A549 (cell line): Measurements from ENCODE around the gene LRP6. TPM values are rescaled to one million over a fixed set of nuclear protein-coding genes. Genes with fewer than 3 reads are reported as not detected.

ENCODE experiments used
- ATAC-seq, 2 experiments: fragments of 200-7000 bp in 1 of 2; fragments of >200 bp in 1 of 2; cut with Nextera tagmentation in 1 of 2; cut with Tn5 transposase in 1 of 2; 3 replicates each; pipeline versions ENCODE4 v1.8.0 to v1.9.1; 2018 to 2020; ENCODE audit warnings: mild to moderate bottlenecking in 1 of 2, moderate library complexity in 1 of 2
- CTCF ChIA-PET: fragments of 300-600 bp; sonication (Branson Sonifier 250); formaldehyde crosslinking; extraction: SDS; loops from one replicate; lab custom pipeline; 2021; ENCODE audit warnings: antibody characterized with exemption, inconsistent platforms; lab: Yijun Ruan, JAX
- POLR2A ChIA-PET: fragments of 350-600 bp; formaldehyde crosslinking; extraction: SDS; loops from one replicate; lab custom pipeline; 2021; ENCODE audit warnings: antibody characterized with exemption, inconsistent platforms; lab: Yijun Ruan, JAX
- DNase-seq, 2 experiments: peaks; one replicate each; pipeline versions ENCODE4 v3.0.0 to v3.0.0-alpha.2; 2011 to 2016; ENCODE audit warnings: low read depth in 1 of 2, low spot score in 1 of 2
- FAIRE-seq: peaks from 2 replicates; lab custom pipeline; 2011; peaks lifted over from hg19 to GRCh38; lab: Jason Lieb, UNC
- H3K27ac ChIP-seq, 2 experiments: fragments of >200 bp; sonication (Bioruptor Twin); formaldehyde crosslinking; 3 replicates each; pipeline ENCODE4 v1.5.1; 2016 to 2017
- H3K4me1 ChIP-seq: fragments of >200 bp; sonication (Bioruptor Twin); formaldehyde crosslinking; 3 replicates; pipeline ENCODE4 v1.6.1; 2016
- H3K4me2 ChIP-seq: fragments of >200 bp; sonication (Bioruptor Twin); formaldehyde crosslinking; 3 replicates; pipeline ENCODE4 v1.6.1; 2016
- H3K4me3 ChIP-seq: fragments of >200 bp; sonication (Bioruptor Twin); formaldehyde crosslinking; 3 replicates; pipeline ENCODE4 v1.5.1; 2016
- H3K9me3 ChIP-seq: fragments of >200 bp; sonication (Bioruptor Twin); formaldehyde crosslinking; 3 replicates; pipeline ENCODE4 v1.6.1; 2016
- BHLHE40 ChIP-seq: IDR thresholded peaks from 2 replicates; pipeline ENCODE4 v1.6.1; 2012; ENCODE audit warnings: low read depth, low read length, inconsistent platforms
- CBX2 ChIP-seq: fragments of 200-600 bp; sonication (generic); IDR thresholded peaks from 2 replicates; pipeline ENCODE4 v1.6.1; 2016; ENCODE audit warnings: low read depth, mild to moderate bottlenecking, borderline replicate concordance
- CEBPB ChIP-seq, 2 experiments: fragments of >200 bp in 1 of 2; sonication (Bioruptor Twin) in 1 of 2; formaldehyde crosslinking in 1 of 2; IDR thresholded peaks; 2 replicates each; pipeline ENCODE4 v1.6.1; 2012 to 2016
- EP300 ChIP-seq, 2 experiments: fragments of >200 bp; sonication (Bioruptor Twin); formaldehyde crosslinking; IDR thresholded peaks; 2 replicates in 1 of 2; 3 replicates in 1 of 2; pipeline ENCODE4 v1.6.1; 2016 to 2017
- GATA3 ChIP-seq: IDR thresholded peaks from 2 replicates; pipeline ENCODE4 v1.6.1; 2012; ENCODE audit warnings: borderline replicate concordance
- HDAC2 ChIP-seq: fragments of 200-600 bp; sonication (generic); IDR thresholded peaks from 2 replicates; pipeline ENCODE4 v1.6.1; 2016
- KDM5A ChIP-seq: fragments of 200-600 bp; sonication (generic); IDR thresholded peaks from 2 replicates; pipeline ENCODE4 v1.6.1; 2016; ENCODE audit warnings: antibody characterized with exemption, mild to moderate bottlenecking
- MYC ChIP-seq: IDR thresholded peaks from 2 replicates; pipeline ENCODE4 v1.6.1; 2012; ENCODE audit warnings: mild to moderate bottlenecking, inconsistent platforms, low read length, improper control_type of control experiment, borderline replicate concordance
- NPAS2 ChIP-seq: fragments of 250-450 bp; sonication (Bioruptor Pico); IDR thresholded peaks from 2 replicates; pipeline ENCODE4 v1.8.0; 2022; ENCODE audit warnings: mild to moderate bottlenecking, moderate library complexity, borderline replicate concordance
- PHF8 ChIP-seq: fragments of 200-600 bp; sonication (generic); IDR thresholded peaks from 2 replicates; pipeline ENCODE4 v1.6.1; 2016; ENCODE audit warnings: low read depth, mild to moderate bottlenecking, antibody characterized with exemption, moderate library complexity, borderline replicate concordance
- POLR2A ChIP-seq: IDR thresholded peaks from 2 replicates; pipeline ENCODE4 v1.6.1; 2012; ENCODE audit warnings: mild to moderate bottlenecking, low read length
- POLR2AphosphoS2 ChIP-seq: conservative IDR thresholded peaks from 2 replicates; pipeline ENCODE4 v1.6.1; 2012; ENCODE audit warnings: low read length, improper control_type of control experiment, inconsistent platforms
- RCOR1 ChIP-seq: fragments of 150-350 bp; IDR thresholded peaks from 2 replicates; pipeline ENCODE4 v1.6.1; 2014; ENCODE audit warnings: antibody characterized with exemption, low read length, low read depth
- RFX5 ChIP-seq: fragments of 450-650 bp; IDR thresholded peaks from 2 replicates; pipeline ENCODE4 v1.7.1; 2014; ENCODE audit warnings: antibody characterized with exemption, mild to moderate bottlenecking, moderate library complexity
- RNF2 ChIP-seq: fragments of 200-600 bp; sonication (generic); IDR thresholded peaks from 2 replicates; pipeline ENCODE4 v1.6.1; 2016; ENCODE audit warnings: low read depth, mild to moderate bottlenecking, antibody characterized with exemption, moderate library complexity, borderline replicate concordance
- SMC3 ChIP-seq: fragments of >200 bp; sonication (Bioruptor Twin); formaldehyde crosslinking; IDR thresholded peaks from 3 replicates; pipeline ENCODE4 v1.6.1; 2018; ENCODE audit warnings: inconsistent platforms
- TP53 ChIP-seq: fragments of 250-450 bp; sonication (Bioruptor Pico); IDR thresholded peaks from 2 replicates; pipeline ENCODE4 v1.5.0; 2021; ENCODE audit warnings: mild to moderate bottlenecking, moderate library complexity
- ZC3H11A ChIP-seq: fragments of 450-650 bp; IDR thresholded peaks from 2 replicates; pipeline ENCODE4 v1.6.1; 2014; ENCODE audit warnings: antibody characterized with exemption, mild to moderate bottlenecking
- ZFP36 ChIP-seq: fragments of 450-650 bp; IDR thresholded peaks from 2 replicates; pipeline ENCODE4 v1.6.1; 2014; ENCODE audit warnings: borderline replicate concordance; ENCODE audit not compliant: partially characterized antibody
- ZSCAN20 ChIP-seq: fragments of 250-450 bp; sonication (Bioruptor Pico); IDR thresholded peaks from 2 replicates; pipeline ENCODE4 v1.8.0; 2022; ENCODE audit warnings: mild to moderate bottlenecking, moderate library complexity
- WGBS: methylation state at CpG from one replicate; pipeline ENCODE4 v1.1.6; 2017; ENCODE audit errors: missing lambda C conversion rate; 5-methylcytosine and 5-hydroxymethylcytosine counted together
- polyA plus RNA-seq, 4 experiments: library from polyadenylated mRNA; depleted of rRNA in 3 of 4; stranded (reverse); fragments of >200 nt; fragmentation: RNase III in 1 of 4; extraction: RNeasy Plus Mini Kit Qiagen cat#74134 plus additional on column Dnase treatment in 1 of 4; gene quantifications; 2 replicates in 3 of 4; 3 replicates in 1 of 4; pipeline ENCODE4 v1.2.3, GENCODE V29; 2011 to 2017
- TF ChIP-seq, protein P1 (sequence below): IDR thresholded peaks from 2 replicates; pipeline ENCODE4 v1.6.1; 2012
- TF ChIP-seq, protein P2 (sequence below): fragments of 250-450 bp; sonication (Bioruptor Pico); IDR thresholded peaks from 2 replicates; pipeline ENCODE4 v1.5.0; 2021; ENCODE audit warnings: mild to moderate bottlenecking, moderate library complexity, borderline replicate concordance
- TF ChIP-seq, protein P3 (sequence below): fragments of 200-600 bp; sonication (generic); IDR thresholded peaks from 2 replicates; pipeline ENCODE4 v1.6.1; 2016; ENCODE audit warnings: antibody characterized with exemption, mild to moderate bottlenecking, moderate library complexity
- TF ChIP-seq, protein P4 (sequence below): fragments of 250-450 bp; sonication (Bioruptor Pico); IDR thresholded peaks from 2 replicates; pipeline ENCODE4 v1.5.0; 2020; ENCODE audit warnings: low read depth, mild to moderate bottlenecking, moderate library complexity
- TF ChIP-seq, protein P5 (sequence below): IDR thresholded peaks from 2 replicates; pipeline ENCODE4 v1.6.1; 2012

Gene LRP6
- polyA plus RNA-seq, 2 of the 4 experiments (the other 2 are of a cell fraction), result 26.6 to 50.3 TPM

DNA sequence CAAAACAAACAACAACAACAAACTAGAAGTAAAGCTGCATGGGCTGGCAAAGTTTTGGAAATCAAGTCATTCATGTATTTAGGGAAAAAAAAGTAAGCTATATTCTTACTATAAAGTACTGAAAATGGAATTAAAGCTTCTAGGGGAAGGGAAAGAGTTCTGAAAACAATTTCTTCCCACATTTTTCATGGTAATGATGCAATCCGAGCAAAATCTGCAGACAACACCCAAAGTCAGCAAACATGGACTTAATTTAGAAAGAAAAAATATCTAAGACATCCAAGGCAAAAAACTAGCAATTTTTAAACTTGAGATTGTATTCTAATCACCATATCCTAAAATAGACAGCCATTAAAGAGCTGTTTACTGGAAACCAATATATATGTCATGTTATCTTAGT lies 86.3 kb downstream of the LRP6 start:
- Histone ChIP-seq H3K4me1 (peaks cover 48% of the 10 kb centered on the region), H3K27ac (peak overlapping the region in 1 of 2 experiments; percentile 49; a peak in 2 of 6 replicates)
- no peak for FAIRE-seq
- no peak for TF ChIP-seq PHF8
- TF ChIP-seq RFX5, result no peak
- TF ChIP-seq CBX2, result no peak
- TF ChIP-seq HDAC2, result no peak
- no peak for TF ChIP-seq ZFP36
- TF ChIP-seq MYC, result no peak
- TF ChIP-seq ZC3H11A, result no peak
- TF ChIP-seq EP300 (IDR thresholded peaks at IDR 0.05), result no peak
- TF ChIP-seq, protein P1, sequence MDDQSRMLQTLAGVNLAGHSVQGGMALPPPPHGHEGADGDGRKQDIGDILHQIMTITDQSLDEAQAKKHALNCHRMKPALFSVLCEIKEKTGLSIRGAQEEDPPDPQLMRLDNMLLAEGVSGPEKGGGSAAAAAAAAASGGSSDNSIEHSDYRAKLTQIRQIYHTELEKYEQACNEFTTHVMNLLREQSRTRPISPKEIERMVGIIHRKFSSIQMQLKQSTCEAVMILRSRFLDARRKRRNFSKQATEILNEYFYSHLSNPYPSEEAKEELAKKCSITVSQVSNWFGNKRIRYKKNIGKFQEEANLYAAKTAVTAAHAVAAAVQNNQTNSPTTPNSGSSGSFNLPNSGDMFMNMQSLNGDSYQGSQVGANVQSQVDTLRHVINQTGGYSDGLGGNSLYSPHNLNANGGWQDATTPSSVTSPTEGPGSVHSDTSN, result no peak
- TF ChIP-seq, protein P2, sequence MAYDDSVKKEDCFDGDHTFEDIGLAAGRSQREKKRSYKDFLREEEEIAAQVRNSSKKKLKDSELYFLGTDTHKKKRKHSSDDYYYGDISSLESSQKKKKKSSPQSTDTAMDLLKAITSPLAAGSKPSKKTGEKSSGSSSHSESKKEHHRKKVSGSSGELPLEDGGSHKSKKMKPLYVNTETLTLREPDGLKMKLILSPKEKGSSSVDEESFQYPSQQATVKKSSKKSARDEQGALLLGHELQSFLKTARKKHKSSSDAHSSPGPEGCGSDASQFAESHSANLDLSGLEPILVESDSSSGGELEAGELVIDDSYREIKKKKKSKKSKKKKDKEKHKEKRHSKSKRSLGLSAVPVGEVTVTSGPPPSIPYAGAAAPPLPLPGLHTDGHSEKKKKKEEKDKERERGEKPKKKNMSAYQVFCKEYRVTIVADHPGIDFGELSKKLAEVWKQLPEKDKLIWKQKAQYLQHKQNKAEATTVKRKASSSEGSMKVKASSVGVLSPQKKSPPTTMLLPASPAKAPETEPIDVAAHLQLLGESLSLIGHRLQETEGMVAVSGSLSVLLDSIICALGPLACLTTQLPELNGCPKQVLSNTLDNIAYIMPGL (CRISPR knock-in tag), result no peak
- TF ChIP-seq GATA3, result no peak
- TF ChIP-seq RCOR1, result no peak
- TF ChIP-seq, protein P3, sequence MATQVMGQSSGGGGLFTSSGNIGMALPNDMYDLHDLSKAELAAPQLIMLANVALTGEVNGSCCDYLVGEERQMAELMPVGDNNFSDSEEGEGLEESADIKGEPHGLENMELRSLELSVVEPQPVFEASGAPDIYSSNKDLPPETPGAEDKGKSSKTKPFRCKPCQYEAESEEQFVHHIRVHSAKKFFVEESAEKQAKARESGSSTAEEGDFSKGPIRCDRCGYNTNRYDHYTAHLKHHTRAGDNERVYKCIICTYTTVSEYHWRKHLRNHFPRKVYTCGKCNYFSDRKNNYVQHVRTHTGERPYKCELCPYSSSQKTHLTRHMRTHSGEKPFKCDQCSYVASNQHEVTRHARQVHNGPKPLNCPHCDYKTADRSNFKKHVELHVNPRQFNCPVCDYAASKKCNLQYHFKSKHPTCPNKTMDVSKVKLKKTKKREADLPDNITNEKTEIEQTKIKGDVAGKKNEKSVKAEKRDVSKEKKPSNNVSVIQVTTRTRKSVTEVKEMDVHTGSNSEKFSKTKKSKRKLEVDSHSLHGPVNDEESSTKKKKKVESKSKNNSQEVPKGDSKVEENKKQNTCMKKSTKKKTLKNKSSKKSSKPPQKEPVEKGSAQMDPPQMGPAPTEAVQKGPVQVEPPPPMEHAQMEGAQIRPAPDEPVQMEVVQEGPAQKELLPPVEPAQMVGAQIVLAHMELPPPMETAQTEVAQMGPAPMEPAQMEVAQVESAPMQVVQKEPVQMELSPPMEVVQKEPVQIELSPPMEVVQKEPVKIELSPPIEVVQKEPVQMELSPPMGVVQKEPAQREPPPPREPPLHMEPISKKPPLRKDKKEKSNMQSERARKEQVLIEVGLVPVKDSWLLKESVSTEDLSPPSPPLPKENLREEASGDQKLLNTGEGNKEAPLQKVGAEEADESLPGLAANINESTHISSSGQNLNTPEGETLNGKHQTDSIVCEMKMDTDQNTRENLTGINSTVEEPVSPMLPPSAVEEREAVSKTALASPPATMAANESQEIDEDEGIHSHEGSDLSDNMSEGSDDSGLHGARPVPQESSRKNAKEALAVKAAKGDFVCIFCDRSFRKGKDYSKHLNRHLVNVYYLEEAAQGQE, result no peak
- no peak for TF ChIP-seq RNF2
- TF ChIP-seq TP53, result no peak
- no peak for TF ChIP-seq BHLHE40
- no peak for TF ChIP-seq POLR2AphosphoS2
- TF ChIP-seq, protein P4, sequence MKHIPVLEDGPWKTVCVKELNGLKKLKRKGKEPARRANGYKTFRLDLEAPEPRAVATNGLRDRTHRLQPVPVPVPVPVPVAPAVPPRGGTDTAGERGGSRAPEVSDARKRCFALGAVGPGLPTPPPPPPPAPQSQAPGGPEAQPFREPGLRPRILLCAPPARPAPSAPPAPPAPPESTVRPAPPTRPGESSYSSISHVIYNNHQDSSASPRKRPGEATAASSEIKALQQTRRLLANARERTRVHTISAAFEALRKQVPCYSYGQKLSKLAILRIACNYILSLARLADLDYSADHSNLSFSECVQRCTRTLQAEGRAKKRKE, result no peak
- TF ChIP-seq POLR2A, result no peak
- TF ChIP-seq NPAS2, result no peak
- TF ChIP-seq, all 56 proteins: peak for 0
- Histone ChIP-seq H3K4me2 (peak overlapping the region; percentile 32; the same call in 2 of the 3 replicates), H3K9me3 (no peaks in the 10 kb centered on the region), H3K4me3 (no peak overlapping the region)
- POLR2A ChIA-PET, result no interaction called here
- WGBS, result 91% methylated on average over 1 of the region's 1 CpG
- CTCF ChIA-PET, result interaction anchor here (1.6 kb wide), 1 partner anchor 146 kb away, joined by 3 read pairs; no protein-coding TSS in a partner anchor
- ATAC-seq, result no peak
- no peak for DNase-seq

DNA sequence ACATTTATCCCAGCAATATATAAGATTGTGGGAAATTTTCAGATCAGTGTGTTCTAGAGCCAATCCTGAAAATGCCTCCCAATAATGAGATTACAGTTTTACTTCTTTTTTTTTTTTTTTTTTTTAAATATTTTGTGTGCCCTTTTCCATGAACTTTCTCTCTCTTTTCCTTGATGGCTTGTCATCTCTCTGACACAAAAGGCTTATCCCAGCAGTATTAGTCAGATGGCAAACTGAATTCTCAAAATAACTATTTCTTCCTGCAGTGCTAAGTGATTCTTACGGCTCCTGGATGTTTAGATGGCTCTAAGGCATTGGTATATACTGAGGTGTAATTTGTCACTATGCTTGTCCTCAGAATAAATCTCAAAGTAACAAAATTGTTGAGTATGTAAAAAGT lies 86.7 kb downstream of the LRP6 start:
- peak overlapping the region in 1 of 2 experiments; percentile 49; a peak in 2 of 6 replicates for H3K27ac ChIP-seq
- WGBS, result 91% methylated on average over 1 of the region's 1 CpG
- no peak for DNase-seq
- ATAC-seq, result no peak
- TF ChIP-seq, protein P2 (CRISPR knock-in tag), result no peak
- TF ChIP-seq PHF8 (no peak), BHLHE40 (no peak), CEBPB (IDR thresholded peaks at IDR 0.05) (no peak), ZSCAN20 (CRISPR knock-in tag) (no peak), KDM5A (no peak), MYC (no peak), ZC3H11A (no peak), RFX5 (no peak), SMC3 (no peak), NPAS2 (no peak)
- TF ChIP-seq, protein P1, result no peak
- TF ChIP-seq, protein P5, sequence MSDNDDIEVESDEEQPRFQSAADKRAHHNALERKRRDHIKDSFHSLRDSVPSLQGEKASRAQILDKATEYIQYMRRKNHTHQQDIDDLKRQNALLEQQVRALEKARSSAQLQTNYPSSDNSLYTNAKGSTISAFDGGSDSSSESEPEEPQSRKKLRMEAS, result no peak
- TF ChIP-seq, all 56 proteins: peak for 0
- FAIRE-seq, result no peak
- CTCF ChIA-PET, result interaction anchor here (1.6 kb wide), 1 partner anchor 146 kb away, joined by 3 read pairs; no protein-coding TSS in a partner anchor
- no peaks in the 10 kb centered on the region for H3K9me3 ChIP-seq
- H3K4me3 ChIP-seq, result no peak overlapping the region
- POLR2A ChIA-PET, result no interaction called here
- H3K4me1 ChIP-seq, result peaks cover 43% of the 10 kb centered on the region
- peak overlapping the region; percentile 32; the same call in 2 of the 3 replicates for H3K4me2 ChIP-seq
